Activated T-helper 1 cell treated with anti-CD3 and anti-CD28 coated beads, Interleukin-2, amount 50 U/mL, for 16 hours (primary cell): ENCODE results near the gene PLAAT3.
A peak's percentile ranks its signal among the peaks of the same experiment; 100 is the strongest.
"Not testable (repeated sequence)": the region's sequence is repeated elsewhere in the genome, so short reads cannot be mapped to it uniquely, and the experiment has no call there.

ENCODE experiments used
- DNase-seq, 2 donors: peaks; one replicate each; pipeline ENCODE4 v3.0.0-alpha.2; 2020; ENCODE audit warnings: low read depth in 1 of 2, low spot score in 1 of 2

The PLAAT3 gene

DNA sequence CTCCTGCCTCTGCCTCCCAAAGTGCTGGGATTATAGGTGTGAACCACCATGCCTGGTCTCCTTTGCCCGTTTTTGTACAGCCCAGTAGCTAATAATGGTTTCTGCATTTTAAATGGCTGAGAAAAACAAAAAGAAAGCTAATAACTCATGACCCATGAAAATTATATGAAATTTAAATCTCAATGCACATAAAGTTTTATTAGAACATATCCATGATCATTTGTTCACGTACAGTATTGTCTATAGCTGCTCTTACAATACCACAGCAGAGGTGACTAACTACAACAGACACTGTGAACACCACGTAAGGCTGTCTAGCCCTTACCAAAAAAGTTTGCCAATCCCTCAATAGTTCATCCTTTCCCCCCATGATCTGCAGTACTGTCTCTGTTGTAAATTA, 44.7 kb downstream of the PLAAT3 start:
- no peak for DNase-seq

DNA sequence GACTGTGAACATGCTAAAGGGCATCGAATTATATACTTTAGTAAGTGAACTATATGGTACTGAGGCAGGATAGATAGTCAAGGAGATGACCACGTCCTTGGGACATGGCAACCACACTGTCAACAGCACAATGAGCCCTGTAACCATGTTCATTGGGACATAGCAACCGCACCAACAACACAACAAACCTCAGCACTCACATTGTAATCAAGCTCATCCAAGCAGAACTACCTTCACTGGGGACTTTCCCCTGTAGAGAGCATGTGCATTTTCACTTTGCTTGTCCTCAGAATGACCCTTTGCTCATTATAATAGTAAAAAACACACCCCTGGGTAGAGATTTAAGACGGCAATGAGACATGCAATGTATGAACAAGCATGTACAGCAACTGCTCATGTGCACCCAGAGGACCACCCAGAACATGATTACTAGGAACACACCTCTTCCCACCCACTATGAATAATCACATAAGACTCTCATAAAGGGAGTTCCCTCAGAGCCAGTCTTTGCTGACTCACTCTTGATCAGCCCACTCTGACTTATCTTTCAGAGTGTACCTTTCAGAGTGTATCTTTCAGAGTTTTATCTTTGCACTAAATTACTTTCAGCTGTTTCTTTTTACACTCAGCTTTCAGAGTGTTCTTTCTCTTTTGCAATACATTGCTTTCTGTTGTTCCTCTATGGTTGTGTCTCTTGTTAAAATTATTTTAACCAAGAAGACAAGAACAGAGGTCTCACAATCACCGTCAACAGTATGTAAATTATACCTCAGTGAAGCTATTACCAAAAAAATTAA, 47.0 kb downstream of the PLAAT3 start:
- DNase-seq, result peak in 1 of 2 donors; percentile 42

- no peak for DNase-seq
Observed at GRCh38 chr11:63564784-63565350, 49.4 kb downstream of the PLAAT3 start.

DNA sequence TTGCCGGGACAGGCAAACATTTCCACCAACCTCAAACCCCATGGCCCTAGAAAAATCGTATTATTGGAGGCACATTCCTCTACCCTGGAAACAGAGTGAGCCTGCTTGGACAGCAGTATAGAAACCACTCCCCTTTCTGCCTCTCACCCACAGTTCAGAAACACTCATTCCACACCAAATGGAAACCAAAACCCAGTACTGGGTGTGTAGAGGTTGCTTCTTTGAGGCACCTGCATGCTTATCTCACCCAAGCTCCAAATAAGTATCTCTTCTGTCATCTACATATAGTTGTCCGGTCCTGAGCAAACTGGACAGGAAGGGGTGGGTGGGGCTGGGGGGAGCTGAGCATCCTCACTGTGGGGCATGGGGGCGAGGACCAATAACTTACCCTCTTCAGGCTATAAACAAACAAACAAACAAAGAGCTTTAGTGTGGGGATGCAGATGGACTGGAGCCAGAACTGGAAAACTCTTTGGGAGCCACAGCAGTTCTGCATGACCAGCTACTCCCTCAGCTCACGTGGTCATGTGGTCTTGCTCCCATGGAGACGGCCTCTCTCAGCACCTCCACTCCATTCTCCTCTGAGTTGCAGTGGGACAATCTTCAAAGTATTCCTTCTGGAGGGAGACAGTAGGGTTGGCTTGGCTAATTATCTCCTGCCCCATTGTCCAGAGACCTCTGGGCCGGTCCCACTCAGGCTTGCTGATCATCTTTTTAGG, 50.0 kb downstream of the PLAAT3 start:
- DNase-seq, result no peak

DNA sequence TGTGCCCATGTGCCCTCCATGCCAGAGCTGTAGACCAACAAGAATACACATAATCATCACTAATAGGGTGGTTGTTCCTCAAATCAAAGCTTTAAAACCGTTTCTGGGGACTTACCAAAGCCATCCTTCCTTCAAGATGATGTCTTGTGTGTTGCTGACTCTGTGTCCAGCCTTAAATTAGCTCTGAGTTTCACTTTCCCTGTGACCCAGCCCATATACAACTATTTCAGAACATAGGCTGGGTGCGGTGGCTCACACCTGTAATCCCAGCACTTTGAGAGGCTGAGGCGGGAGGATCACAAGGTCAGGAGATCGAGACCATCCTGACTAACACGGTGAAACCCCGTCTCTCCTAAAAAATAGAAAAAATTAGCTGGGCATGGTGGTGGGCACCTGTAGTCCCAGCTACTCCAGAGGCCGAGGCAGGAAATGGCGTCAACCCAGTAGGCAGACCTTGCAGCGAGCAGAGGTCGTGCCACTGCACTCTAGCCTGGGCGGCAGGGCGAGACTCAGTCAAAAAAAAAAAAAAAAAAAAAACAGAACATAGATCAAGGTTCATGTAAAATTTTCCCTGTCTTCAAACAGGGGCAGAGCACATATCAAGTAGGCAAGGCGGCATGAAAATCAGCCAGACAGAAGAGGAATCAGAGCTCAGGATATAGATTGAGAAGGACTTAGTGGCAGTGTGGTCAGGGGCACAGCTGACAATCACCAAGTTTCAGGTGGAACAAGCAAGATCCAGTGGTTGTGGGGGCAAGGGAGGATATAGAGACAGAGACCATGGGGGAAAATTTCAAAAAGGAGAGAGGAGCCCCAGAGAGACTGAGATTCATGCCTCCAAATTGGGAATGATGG, 50.8 kb downstream of the PLAAT3 start, which contains the start of gene PLAAT2:
Gene PLAAT2, minus strand, starts transcription at position 179 of the 855 bp plus-strand sequence. Its CDS starts 55 bp downstream, at position 124.
- DNase-seq, result no peak

GRCh38 chr11:63560506-63561180, 53.6 kb downstream of the PLAAT3 start:
- DNase-seq, result no peak

GRCh38 chr11:63558459-63559157, 55.6 kb downstream of the PLAAT3 start:
- DNase-seq, result no peak

DNA sequence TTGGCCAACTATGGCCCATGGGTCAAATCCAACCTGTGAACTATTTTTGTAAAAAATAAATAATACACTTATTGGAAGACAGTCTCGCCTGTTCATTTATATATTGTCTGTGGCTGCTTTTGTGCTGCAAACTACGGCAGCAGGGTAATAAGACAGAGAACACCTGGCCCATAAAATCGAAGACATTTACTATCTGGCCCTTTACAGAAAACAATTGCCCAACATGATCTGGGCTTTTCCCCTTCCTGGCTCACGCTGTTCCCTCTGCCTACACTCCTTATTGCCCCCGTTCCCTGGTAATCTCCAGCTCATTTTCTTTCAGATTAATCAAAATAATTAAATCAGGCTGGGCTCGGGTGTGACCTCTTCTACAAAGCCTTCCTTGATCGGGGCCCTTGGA, 56.7 kb downstream of the PLAAT3 start:
- DNase-seq, result no peak

DNA sequence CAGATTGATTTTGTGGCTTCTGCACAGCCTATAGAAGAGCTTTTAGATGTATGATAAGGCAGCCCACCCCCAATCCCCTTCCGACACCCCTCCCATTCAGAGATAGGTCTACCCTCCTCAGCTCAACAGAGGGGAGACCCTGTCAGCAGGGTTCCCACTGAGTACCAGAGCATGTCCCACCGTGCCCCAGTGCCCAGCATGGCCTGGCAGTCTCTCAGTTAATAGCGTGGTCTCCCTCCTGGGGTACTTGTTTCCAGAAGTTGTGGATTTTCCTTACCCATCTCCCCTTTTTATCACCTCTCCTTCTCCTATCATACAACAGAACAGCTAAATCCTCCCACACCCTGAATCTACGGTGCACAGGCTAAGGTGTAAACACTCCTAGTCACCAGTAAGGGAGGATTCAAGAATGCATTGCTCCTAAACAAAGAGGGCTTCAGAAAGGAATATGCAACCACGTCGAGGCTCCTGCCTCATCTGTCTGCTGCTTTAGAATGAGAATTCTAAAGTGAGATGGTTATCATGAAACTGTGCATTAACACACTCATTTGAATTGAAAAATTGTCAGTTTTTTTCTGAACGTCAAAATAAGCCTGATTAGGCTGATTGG, 57.7 kb downstream of the PLAAT3 start:
- no peak for DNase-seq

DNA sequence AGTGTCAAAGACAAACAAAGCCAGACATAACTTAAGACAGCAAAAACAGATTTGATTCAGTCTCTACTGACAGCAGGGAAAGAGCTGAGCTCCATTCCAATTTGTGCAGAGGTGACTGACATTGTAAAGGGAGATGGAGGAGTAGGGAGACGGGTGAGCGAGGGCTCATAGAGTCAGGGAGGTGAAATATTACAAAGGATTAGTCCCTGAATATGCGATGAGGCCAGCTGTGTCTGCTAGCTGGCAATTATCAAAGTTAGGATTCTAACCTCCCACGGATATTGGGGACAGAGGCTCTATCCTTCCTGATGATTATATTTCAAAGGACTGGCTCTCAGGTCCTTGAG, 59.4 kb downstream of the PLAAT3 start:
- DNase-seq, result no peak

DNA sequence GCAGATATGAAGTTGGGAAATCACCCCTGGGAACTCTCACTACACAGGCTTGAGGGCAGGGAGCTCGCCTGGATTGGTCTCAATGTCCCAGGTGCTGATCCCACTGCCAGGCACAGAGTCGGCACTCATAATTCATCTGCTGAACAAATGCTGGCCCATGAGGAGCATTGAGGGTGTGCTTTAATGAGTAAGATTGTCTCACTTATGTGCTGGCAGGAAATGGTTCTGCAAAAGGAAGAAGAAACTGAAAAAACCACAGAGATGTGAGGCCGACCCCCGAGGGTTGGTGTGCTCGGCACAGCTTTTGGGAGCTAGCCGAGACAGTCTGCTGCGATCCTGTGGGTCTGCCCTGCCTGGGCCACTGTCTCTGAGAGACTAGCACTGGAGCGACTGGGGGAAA, 60.5 kb downstream of the PLAAT3 start:
- no peak for DNase-seq

DNA sequence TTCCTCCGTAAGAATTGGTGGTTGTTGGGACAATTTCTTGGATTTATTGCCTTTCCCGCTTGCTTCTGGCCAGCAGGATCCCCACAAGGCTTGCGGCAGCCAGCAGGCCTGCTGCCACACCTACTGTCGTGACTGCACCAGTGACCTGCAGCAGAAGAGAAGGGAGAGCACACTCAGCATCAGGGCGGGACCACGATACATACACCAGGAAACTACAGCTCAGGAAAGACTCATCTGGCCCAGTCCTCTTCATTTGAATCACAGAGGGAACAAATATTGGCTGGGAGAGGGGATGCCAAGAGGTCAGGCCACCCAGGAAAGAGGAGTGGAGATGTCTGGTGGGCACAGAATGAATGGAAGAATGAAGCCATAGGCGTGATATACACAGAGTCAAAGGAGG, 61.3 kb downstream of the PLAAT3 start:
- no peak for DNase-seq

DNA sequence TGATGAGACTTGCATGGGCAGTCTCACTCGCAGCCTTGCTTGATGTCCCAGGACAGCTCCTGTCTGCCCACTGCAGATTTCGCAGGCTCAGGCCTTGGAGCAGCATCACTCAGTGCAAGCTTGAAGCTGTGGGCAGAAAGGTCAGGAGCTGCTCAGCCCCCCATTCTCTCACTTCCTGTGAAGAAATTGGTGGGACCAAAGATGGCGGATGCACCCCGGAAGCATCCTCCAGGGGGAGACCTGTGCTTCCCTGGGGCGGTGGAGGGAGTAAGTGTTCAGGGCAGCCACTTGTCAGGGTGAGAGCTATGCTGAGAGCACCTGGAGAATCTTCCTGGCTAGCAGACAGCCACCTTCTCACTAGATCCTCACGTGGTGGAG, 62.4 kb downstream of the PLAAT3 start:
- no peak for DNase-seq

DNA sequence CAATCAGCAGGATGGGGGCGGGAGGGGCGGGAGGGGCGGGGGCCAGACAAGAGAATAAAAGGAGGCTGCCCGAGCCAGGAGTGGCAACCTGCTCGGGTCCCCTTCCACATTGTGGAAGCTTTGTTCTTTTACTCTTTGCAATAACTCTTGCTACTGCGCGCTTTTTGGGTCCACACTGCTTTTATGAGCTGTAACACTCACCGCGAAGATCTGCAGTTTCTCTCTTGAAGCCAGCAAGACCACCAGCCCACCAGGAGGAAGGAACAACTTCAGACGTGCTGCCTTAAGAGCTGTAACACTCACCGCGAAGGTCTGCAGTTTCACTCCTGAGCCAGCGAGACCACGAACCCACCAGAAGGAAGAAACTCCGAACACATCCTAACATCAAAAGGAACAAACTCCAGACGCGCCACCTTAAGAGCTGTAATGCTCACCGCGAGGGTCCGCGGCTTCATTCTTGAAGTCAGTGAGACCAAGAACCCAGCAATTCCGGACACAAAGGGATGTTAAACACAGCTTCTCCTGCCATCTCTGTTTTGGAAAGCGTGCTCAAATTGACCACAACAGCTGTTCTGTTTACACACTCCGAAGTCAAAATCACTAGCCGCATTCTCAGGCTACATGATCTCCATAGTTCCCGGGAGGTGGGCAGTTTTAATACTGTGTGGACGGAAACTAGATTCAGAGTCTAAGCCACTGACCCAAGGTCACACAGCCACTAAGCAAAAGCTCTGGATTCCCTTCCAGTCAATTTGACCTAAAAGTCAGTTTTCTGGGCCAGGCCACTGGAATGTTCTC, 62.9 kb downstream of the PLAAT3 start:
- no peak for DNase-seq

- DNase-seq, result not testable (repeated sequence)
Observed at GRCh38 chr11:63550156-63550700, 64.0 kb downstream of the PLAAT3 start.

DNA sequence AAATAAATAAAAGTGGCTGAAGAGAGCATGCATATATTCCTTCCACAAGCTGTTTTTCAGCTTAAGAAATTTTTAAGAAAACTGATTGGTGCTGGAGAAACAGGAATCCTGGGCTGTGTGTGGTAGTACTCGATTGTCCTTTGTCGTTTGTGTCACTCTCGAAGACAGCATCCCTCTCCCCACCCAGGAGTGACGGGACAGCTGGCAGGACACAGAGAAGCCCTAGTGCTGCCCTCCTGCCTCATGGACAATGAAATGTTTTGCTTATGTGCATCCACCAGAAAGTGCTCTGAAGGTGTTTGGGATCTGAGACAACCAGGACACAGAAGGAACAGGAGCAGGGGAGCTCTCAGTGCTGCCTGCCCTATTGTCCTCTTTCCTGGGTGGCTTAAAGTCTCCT, 64.8 kb downstream of the PLAAT3 start:
- no peak for DNase-seq

DNA sequence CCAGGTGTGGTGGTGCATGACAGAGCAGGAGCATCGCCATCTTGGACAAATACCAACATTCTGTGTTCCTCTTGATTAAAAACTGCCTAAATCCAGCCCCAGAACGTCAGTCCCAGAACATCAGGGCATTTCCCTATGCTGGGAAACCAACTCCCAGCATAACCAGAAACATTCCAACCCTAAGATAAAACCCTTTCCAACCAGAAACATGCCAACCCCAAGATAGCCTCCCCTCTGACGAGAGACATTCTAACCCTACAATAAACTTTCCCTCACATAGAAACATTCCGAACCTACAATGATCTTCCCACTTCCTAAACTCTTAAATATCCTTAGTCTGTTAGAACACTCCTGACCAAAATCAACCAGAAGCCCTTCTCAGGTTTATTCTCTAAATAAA, 66.1 kb downstream of the PLAAT3 start:
- no peak for DNase-seq

GRCh38 chr11:63547061-63547460, 67.2 kb downstream of the PLAAT3 start:
- no peak for DNase-seq

- no peak for DNase-seq
Observed at GRCh38 chr11:63543711-63544110, 70.5 kb downstream of the PLAAT3 start.
